ENCODE measurements around the gene ANXA7. TPM values are rescaled to one million over a fixed set of nuclear protein-coding genes. Genes with fewer than 3 reads are reported as not detected.

Gene ANXA7
- 99.4 TPM for total RNA-seq
- long read RNA-seq, transcript ANXA7-202 (13 exons, 2,452 nt): minor isoform, 44 of 431 reads
- long read RNA-seq, transcript ANXA7-201 (14 exons, 2,174 nt): major isoform, 295 of 431 reads
- long read RNA-seq, partial matches to known transcripts: 55 of 431 reads
- long read RNA-seq, other reads (novel, unspliced or antisense): 37 of 431 reads

- ATAC-seq (ENCODE audit: poor library complexity) (peak; percentile 99), DNase-seq (peak; percentile 96)
Measured at GRCh38 chr10:73413528-73414229, at the start of gene ANXA7. ANXA7 (minus strand) TSS chr10:73414058; CDS start chr10:73400856, 13,202 bp downstream.

DNA sequence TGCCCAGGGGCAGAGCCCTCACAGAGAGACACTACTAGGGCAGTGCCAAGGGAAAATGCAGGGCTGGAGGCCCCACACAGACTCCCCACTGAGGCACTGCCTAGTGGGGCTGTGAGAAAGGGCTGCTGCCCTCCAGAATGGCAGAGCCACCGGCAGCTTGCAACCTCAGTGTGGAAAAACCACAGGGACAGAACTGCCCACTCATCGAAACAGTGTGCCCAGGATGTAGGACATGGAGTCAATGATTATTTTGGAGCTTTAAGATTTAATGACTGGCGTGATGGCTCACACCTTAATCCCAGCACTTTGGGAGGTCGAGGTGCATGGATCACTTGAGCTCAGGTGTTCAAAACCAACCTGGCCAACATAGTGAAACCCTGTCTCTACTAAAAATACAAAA is 47.0 kb upstream of the ANXA7 start:
- no peak for DNase-seq
- intact Hi-C loops (cut with DNase I): no loop called here
- ATAC-seq (ENCODE audit: poor library complexity): no peak

More at GRCh38 chr10:73413528-73414229, at the start of gene ANXA7:
- intact Hi-C loops (cut with DNase I): no loop called here

GRCh38 chr10:73459683-73460314 is 45.9 kb upstream of the ANXA7 start:
- no peak for DNase-seq
- intact Hi-C loops (cut with DNase I): no loop called here
- ATAC-seq (ENCODE audit: poor library complexity): no peak

GRCh38 chr10:73456187-73456890 is 42.5 kb upstream of the ANXA7 start:
- no peak for ATAC-seq (ENCODE audit: poor library complexity)
- intact Hi-C loops (cut with DNase I): no loop called here
- DNase-seq: no peak

- no peak for ATAC-seq (ENCODE audit: poor library complexity)
- intact Hi-C loops (cut with DNase I): no loop called here
- no peak for DNase-seq
Measured at GRCh38 chr10:73449113-73449512, 35.3 kb upstream of the ANXA7 start.

- ATAC-seq (ENCODE audit: poor library complexity): peak; percentile 41
- DNase-seq: no peak
Measured at GRCh38 chr10:73448384-73448783, 34.5 kb upstream of the ANXA7 start.

GRCh38 chr10:73446926-73447325 is 33.1 kb upstream of the ANXA7 start:
- intact Hi-C loops (cut with DNase I): no loop called here
- no peak for ATAC-seq (ENCODE audit: poor library complexity)
- DNase-seq: no peak

More at GRCh38 chr10:73448384-73448783, 34.5 kb upstream of the ANXA7 start:
- intact Hi-C loops (cut with DNase I): no loop called here

- DNase-seq (no peak), ATAC-seq (ENCODE audit: poor library complexity) (no peak)
- intact Hi-C loops (cut with DNase I): no loop called here
Measured at GRCh38 chr10:73444457-73444856, 30.6 kb upstream of the ANXA7 start.

DNA sequence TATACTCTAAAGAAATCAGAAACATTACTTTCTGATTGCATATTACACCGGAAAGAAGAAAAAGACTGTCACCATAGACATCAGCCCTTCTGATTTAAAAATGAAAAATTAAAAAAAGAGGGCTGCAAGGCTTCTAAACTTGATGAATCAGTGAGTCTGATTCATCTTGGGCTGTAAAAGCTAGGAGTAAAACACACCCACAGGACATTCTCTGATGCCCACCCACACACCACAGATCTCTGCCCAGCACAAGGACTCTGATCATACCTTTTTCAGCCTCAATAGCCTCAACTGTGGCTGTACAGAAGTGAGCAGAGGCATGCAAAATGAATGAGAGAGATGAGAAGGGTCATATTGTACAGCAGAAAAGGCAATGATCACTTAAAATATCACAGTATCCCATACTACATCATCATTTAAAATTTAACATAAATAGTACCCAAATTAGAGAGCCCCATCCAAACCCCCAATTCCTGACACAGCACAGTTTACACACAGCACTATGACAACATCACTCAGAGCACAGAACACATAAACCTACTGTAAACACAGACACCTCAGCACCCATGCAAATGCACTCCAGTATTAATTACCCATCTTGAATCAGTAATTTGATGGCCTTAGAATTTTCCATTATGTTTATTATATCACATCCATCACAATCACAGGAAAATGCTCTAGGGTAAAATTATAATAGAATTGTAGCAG is 25.9 kb upstream of the ANXA7 start:
- ATAC-seq (ENCODE audit: poor library complexity) (no peak), DNase-seq (no peak)
- intact Hi-C loops (cut with DNase I): no loop called here

- ATAC-seq (ENCODE audit: poor library complexity) (no peak), DNase-seq (no peak)
- intact Hi-C loops (cut with DNase I): no loop called here
Measured at GRCh38 chr10:73439055-73439454, 25.2 kb upstream of the ANXA7 start.

DNA sequence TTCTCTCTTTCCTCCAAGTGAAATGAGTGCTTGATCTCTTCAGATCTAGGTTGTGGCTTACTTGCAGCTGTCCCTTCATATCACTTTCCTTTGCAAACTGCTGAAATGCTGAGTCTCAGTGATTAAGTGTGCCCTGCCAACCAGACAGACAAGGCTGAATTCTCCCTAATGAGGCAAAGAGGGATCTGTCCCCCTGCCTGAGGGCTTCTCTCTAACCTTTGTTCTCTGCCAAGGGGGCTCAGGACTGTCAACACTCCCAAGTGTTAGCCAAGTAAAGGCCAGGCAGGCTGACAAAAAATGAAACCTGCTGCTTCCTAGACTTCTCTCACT is 19.6 kb upstream of the ANXA7 start, which contains the start of gene MSS51:
MSS51 (minus strand) TSS at position 24 of the 330 bp plus-strand sequence. CDS start 5,277 bp downstream, outside the sequence.
- peak; percentile 93 for ATAC-seq (ENCODE audit: poor library complexity)
- no peak for DNase-seq
- intact Hi-C loops (cut with DNase I): no loop called here

- DNase-seq: no peak
- peak; percentile 55 for ATAC-seq (ENCODE audit: poor library complexity)
- intact Hi-C loops (cut with DNase I): no loop called here
Measured at GRCh38 chr10:73432646-73433537, 19.0 kb upstream of the ANXA7 start.

DNA sequence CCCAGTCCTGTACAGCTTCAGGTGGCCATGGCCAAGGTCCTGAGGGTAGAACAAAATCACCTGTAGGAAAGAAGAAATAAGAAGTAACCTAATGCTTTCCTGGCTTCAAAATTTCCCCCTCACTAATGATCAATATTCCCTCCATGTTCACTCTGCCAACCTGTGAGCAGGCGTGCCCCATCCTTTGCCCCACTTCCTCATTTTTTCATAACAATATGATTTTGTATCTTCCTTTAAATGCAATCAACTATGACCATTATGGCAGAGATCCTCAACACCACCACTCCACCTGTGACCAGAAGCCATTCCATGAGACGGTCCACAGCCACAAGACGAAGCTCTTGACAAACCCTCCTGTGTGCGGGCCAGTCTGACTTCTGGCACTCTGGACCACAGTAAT is 12.5 kb upstream of the ANXA7 start:
- ATAC-seq (ENCODE audit: poor library complexity) (no peak), DNase-seq (no peak)
- intact Hi-C loops (cut with DNase I): no loop called here

- DNase-seq: no peak
- intact Hi-C loops (cut with DNase I): no loop called here
- no peak for ATAC-seq (ENCODE audit: poor library complexity)
Measured at GRCh38 chr10:73424478-73424877, 10.6 kb upstream of the ANXA7 start.

GRCh38 chr10:73423309-73423708 is 9.5 kb upstream of the ANXA7 start:
- ATAC-seq (ENCODE audit: poor library complexity) (no peak), DNase-seq (no peak)
- intact Hi-C loops (cut with DNase I): no loop called here

DNA sequence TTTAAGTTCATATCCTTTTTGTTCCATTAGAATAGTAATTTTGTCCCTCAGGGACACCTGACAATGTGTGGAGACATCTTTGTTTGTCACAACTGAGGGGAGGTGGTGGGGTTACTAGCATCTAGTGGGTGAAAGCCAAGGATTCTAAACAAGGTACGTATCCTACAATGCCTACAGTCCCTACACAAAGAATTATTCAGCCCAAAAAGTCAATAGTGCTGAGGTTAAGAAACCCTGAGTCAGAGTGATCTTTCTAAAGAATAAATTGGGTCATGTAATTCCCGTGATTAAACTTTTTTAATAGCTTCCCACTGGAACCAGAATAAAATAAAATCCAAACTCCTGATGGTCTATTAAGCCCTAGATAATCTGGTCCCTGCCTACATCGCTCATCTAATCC is 2.7 kb upstream of the ANXA7 start:
- intact Hi-C loops (cut with DNase I): no loop called here
- DNase-seq: no peak
- no peak for ATAC-seq (ENCODE audit: poor library complexity)

- ATAC-seq (ENCODE audit: poor library complexity): peak; percentile 38
Measured at GRCh38 chr10:73414230-73414945, 530 bp upstream of the ANXA7 start.

More at GRCh38 chr10:73414230-73414945, 530 bp upstream of the ANXA7 start:
- intact Hi-C loops (cut with DNase I): no loop called here
- no peak for DNase-seq

Data from Right ventricle myocardium superior (tissue), 1 donor.